Trophoblast cell (in vitro differentiated cells and primary cell): ENCODE data around the gene PGA3.
"Not testable (repeated sequence)": the region's sequence is repeated elsewhere in the genome, so short reads cannot be mapped to it uniquely, and the experiment has no call there.

Source experiments
- DNase-seq, 2 donors: peaks; one replicate each; pipeline ENCODE4 v3.0.0-alpha.2; 2016
- H2AFZ ChIP-seq: 2 replicates; pipeline ENCODE4 v1.6.1; 2013; ENCODE audit warnings: low read length, moderate library complexity, mild to moderate bottlenecking; ENCODE audit not compliant: insufficient read depth, poor library complexity
- H2AK5ac ChIP-seq: 2 replicates; pipeline ENCODE4 v1.6.1; 2013; ENCODE audit warnings: mild to moderate bottlenecking, low read length
- H2BK120ac ChIP-seq: 2 replicates; pipeline ENCODE4 v1.6.1; 2013; ENCODE audit warnings: low read length, mild to moderate bottlenecking, moderate library complexity; ENCODE audit not compliant: insufficient read depth, poor library complexity
- H2BK12ac ChIP-seq: 2 replicates; pipeline ENCODE4 v1.6.1; 2013; ENCODE audit warnings: mild to moderate bottlenecking, low read length, moderate library complexity
- H2BK5ac ChIP-seq: 2 replicates; pipeline ENCODE4 v1.6.1; 2013; ENCODE audit warnings: low read length, low read depth, moderate library complexity, mild to moderate bottlenecking; ENCODE audit not compliant: poor library complexity
- H3K14ac ChIP-seq: 2 replicates; pipeline ENCODE4 v1.6.1; 2013; ENCODE audit warnings: mild to moderate bottlenecking, low read length
- H3K18ac ChIP-seq: 2 replicates; pipeline ENCODE4 v1.6.1; 2013; ENCODE audit warnings: mild to moderate bottlenecking, low read length
- H3K23ac ChIP-seq: 2 replicates; pipeline ENCODE4 v1.6.1; 2013; ENCODE audit warnings: low read length
- H3K27ac ChIP-seq: 2 replicates; pipeline ENCODE4 v1.5.1; 2013; ENCODE audit warnings: low read depth, mild to moderate bottlenecking, inconsistent platforms, low read length, moderate library complexity
- H3K27me3 ChIP-seq: 2 replicates; pipeline ENCODE4 v1.6.1; 2013; ENCODE audit warnings: inconsistent platforms, mild to moderate bottlenecking, low read length, moderate library complexity; ENCODE audit not compliant: insufficient read depth
- H3K36me3 ChIP-seq, 2 experiments: 1 replicate in 1 of 2; 2 replicates in 1 of 2; pipeline ENCODE4 v1.6.1; 2013; ENCODE audit warnings: low read length in 2 of 2, mild to moderate bottlenecking in 2 of 2, moderate library complexity in 1 of 2; ENCODE audit not compliant: insufficient read depth in 2 of 2, control insufficient read depth in 1 of 2
- H3K4ac ChIP-seq: 2 replicates; pipeline ENCODE4 v1.6.1; 2013; ENCODE audit warnings: low read depth, mild to moderate bottlenecking, low read length, moderate library complexity
- H3K4me1 ChIP-seq, 2 experiments: 1 replicate in 1 of 2; 2 replicates in 1 of 2; pipeline ENCODE4 v1.6.1; 2013; ENCODE audit warnings: low read length in 2 of 2, mild to moderate bottlenecking in 2 of 2, moderate library complexity in 1 of 2; ENCODE audit not compliant: insufficient read depth in 2 of 2, control insufficient read depth in 1 of 2
- H3K4me2 ChIP-seq: 2 replicates; pipeline ENCODE4 v1.6.1; 2013; ENCODE audit warnings: inconsistent platforms, mild to moderate bottlenecking, low read length, moderate library complexity
- H3K4me3 ChIP-seq: 2 replicates; pipeline ENCODE4 v1.5.1; 2013; ENCODE audit warnings: mild to moderate bottlenecking, low read depth, low read length, inconsistent platforms
- H3K79me1 ChIP-seq: one replicate; pipeline ENCODE4 v1.6.1; 2013; ENCODE audit warnings: low read length
- H3K79me2 ChIP-seq: 2 replicates; pipeline ENCODE4 v1.6.1; 2013; ENCODE audit warnings: low read length, mild to moderate bottlenecking; ENCODE audit not compliant: control insufficient read depth, insufficient read depth, poor library complexity
- H3K9ac ChIP-seq: 2 replicates; pipeline ENCODE4 v1.6.1; 2013; ENCODE audit warnings: mild to moderate bottlenecking, low read length
- H3K9me3 ChIP-seq: 2 replicates; pipeline ENCODE4 v1.6.1; 2013; ENCODE audit warnings: low read depth, mild to moderate bottlenecking, control low read depth, inconsistent platforms, low read length; ENCODE audit not compliant: insufficient read depth
- H4K12ac ChIP-seq: 2 replicates; pipeline ENCODE4 v1.6.1; 2013; ENCODE audit warnings: low read depth, mild to moderate bottlenecking, low read length, moderate library complexity
- H4K8ac ChIP-seq: 2 replicates; pipeline ENCODE4 v1.6.1; 2013; ENCODE audit warnings: low read depth, mild to moderate bottlenecking, low read length, moderate library complexity
- H4K91ac ChIP-seq: one replicate; pipeline ENCODE4 v1.6.1; 2013; ENCODE audit warnings: low read depth, mild to moderate bottlenecking, low read length, moderate library complexity
- WGBS: extraction: QIAGEN DNeasy Blood & Tissue Kit; methylation state at CpG from one replicate; pipeline ENCODE4 v1.1.7; 2013; ENCODE audit warnings: missing lambda C conversion rate; ENCODE audit not compliant: insufficient read length, insufficient coverage; ENCODE audit errors: extremely low coverage; 5-methylcytosine and 5-hydroxymethylcytosine counted together

PGA3 gene

DNA sequence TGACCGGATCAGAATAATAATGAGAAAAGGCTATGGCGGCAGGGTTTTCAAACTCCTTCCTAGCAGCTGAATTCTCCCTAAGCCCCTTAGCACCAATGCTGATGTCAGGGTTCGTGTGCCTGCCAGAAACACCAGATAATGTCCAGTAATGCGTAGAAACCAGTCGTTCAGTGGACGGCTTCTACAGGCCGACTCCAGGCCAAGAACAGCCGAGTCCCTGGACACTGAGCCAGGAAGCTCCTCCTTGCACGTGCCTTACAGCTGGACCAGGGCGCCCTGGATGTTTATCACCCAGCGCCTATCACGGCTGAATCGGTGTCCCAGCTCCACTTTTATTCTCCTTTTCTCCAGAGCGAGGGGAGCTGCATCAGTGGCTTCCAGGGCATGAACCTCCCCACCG is 8.9 kb downstream of the PGA3 start:
- H4K91ac ChIP-seq, H3K27me3 ChIP-seq, H3K9me3 ChIP-seq, H2BK12ac ChIP-seq, H3K4me2 ChIP-seq, H3K14ac ChIP-seq, H2AK5ac ChIP-seq, DNase-seq, H3K18ac ChIP-seq, H4K12ac ChIP-seq, H2BK5ac ChIP-seq, H4K8ac ChIP-seq, H2AFZ ChIP-seq, H3K23ac ChIP-seq, H3K27ac ChIP-seq, H3K79me2 ChIP-seq, H3K4me3 ChIP-seq, H3K4ac ChIP-seq, H3K4me1 ChIP-seq, H3K36me3 ChIP-seq, H3K9ac ChIP-seq, H3K79me1 ChIP-seq, H2BK120ac ChIP-seq: not testable (repeated sequence)
- no CpG with 5 or more reads among the region's 15 CpGs for WGBS

DNA sequence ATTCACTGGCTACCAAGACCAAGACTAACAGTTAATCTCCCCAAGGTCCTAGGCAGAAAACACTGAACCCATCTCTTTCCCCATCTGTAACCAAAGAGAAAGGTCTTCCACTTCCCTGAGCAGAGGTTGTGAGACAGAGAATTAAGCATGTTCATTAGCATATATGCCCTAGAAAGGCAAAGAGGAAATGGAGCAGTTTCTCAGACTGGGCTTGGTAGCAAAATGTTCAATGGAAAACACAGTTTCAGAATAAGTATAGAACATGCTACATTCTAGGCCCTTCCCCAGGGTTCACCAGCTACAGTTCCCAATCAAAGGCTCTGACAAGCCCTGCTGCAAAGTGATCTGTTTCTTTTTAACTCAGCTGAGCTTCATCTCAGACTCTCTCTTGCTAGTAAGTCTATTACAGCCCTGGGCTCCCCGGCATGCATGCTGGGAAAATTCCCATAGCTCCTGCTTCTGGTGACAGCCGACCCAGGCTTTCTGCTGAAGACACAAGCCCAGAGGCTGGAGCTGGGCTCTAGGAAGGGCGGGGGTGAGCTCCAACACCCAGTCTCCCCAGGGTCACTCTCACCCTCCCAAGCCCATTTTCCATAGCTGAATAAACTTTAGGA is 10.5 kb downstream of the PGA3 start:
- H3K79me2 ChIP-seq, H3K4me2 ChIP-seq, H3K4ac ChIP-seq, H2BK12ac ChIP-seq, H3K14ac ChIP-seq, H2AK5ac ChIP-seq, H4K91ac ChIP-seq, DNase-seq, H3K18ac ChIP-seq, H2BK5ac ChIP-seq, H3K27ac ChIP-seq, H3K4me1 ChIP-seq, H3K4me3 ChIP-seq, H3K79me1 ChIP-seq, H3K36me3 ChIP-seq, H3K23ac ChIP-seq, H2AFZ ChIP-seq, H4K8ac ChIP-seq, H2BK120ac ChIP-seq, H3K27me3 ChIP-seq, H4K12ac ChIP-seq, H3K9me3 ChIP-seq, H3K9ac ChIP-seq: not testable (repeated sequence)
- no CpG with 5 or more reads among the region's 3 CpGs for WGBS

DNA sequence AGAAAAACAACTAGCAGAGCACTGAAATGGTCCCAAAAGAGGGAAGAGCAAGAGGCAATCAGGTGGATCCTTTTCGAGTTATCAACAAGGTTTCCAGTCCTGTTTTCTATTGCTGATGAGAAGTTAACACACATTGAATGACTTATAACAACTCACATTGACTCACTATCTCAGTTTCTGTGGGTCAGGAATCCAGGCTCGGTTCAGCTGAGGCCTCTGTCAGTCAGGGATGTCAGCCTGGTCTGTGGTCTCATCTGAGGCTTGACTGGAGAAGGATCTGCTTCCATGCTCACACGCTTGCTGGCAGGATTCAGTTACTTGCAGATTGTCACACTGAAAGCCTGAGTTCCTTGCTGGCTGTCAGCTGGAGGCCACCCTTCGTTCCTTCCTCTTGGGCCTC is 15.0 kb downstream of the PGA3 start:
- not testable (repeated sequence) for H3K79me1 ChIP-seq, H3K79me2 ChIP-seq, H2AK5ac ChIP-seq, DNase-seq, H4K91ac ChIP-seq, H3K23ac ChIP-seq, H4K12ac ChIP-seq, H3K14ac ChIP-seq, H2BK120ac ChIP-seq, H3K27me3 ChIP-seq, H2BK12ac ChIP-seq, H3K4me1 ChIP-seq, H3K4ac ChIP-seq, H2AFZ ChIP-seq, H3K9me3 ChIP-seq, H3K36me3 ChIP-seq, H3K4me2 ChIP-seq, H2BK5ac ChIP-seq, H3K27ac ChIP-seq, H3K18ac ChIP-seq, H4K8ac ChIP-seq, H3K4me3 ChIP-seq, H3K9ac ChIP-seq
- WGBS, result no CpG with 5 or more reads among the region's 4 CpGs

DNA sequence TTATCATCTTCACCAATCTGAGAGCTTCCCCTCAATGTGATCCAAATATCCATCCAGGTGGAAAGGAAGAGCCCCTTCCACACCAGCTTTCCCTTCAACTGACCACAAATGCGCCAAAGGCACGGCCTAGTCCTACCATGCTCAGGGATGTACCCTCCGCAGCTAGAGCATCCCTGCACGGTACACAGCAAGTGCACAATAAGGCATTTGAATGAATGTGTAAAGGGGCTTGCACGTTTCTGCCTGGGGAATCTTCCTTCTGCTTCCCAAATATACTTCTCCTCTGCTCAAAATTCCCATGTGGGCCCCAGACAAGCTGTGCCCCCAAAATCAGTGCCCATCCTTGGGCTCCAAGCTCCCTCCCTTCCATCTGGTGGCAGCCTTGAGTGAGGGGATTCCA is 15.7 kb downstream of the PGA3 start:
- not testable (repeated sequence) for H3K4me3 ChIP-seq

More for the DNA sequence above, 15.7 kb downstream of the PGA3 start:
- H3K4me1 ChIP-seq, H3K36me3 ChIP-seq, H2AFZ ChIP-seq, H3K4me2 ChIP-seq, H3K14ac ChIP-seq, H3K4ac ChIP-seq, H3K18ac ChIP-seq, H3K79me1 ChIP-seq, H3K79me2 ChIP-seq, H3K27ac ChIP-seq, H4K91ac ChIP-seq, H2BK120ac ChIP-seq, H2BK5ac ChIP-seq, DNase-seq, H3K9ac ChIP-seq, H4K12ac ChIP-seq, H2BK12ac ChIP-seq, H3K27me3 ChIP-seq, H3K23ac ChIP-seq, H3K9me3 ChIP-seq, H4K8ac ChIP-seq, H2AK5ac ChIP-seq: not testable (repeated sequence)
- no CpG with 5 or more reads among the region's 5 CpGs for WGBS
